GM21528 (cell line): ENCODE measurements around the gene ARPIN.

ENCODE experiments used
- ATAC-seq: cut with Tn5 transposase; IDR thresholded peaks from one replicate; pipeline ENCODE4 v1.9.1; 2021; ENCODE audit warnings: mild to moderate bottlenecking, moderate library complexity; ENCODE audit not compliant: unreplicated experiment, low FRiP score

ARPIN gene

DNA sequence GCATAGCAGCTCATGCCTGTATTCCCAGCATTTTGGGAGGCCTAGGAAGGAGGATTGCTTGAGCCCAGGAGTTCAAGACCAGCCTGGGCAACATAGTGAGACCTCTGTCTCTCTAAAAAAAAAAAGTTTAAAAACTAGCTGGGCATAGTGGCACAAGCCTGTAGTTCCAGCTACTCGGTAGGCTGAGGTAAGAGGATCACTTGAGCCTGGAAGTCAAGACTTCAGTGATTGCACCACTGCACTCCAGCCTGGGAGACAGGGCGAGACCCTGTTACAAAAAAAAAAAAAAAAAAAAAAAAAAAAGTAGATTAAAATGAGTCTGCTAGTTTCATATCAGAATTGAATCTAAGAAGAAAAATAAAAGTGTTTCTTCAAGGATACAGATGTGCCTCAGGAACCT lies 65.7 kb downstream of the ARPIN start:
- ATAC-seq = no peak

DNA sequence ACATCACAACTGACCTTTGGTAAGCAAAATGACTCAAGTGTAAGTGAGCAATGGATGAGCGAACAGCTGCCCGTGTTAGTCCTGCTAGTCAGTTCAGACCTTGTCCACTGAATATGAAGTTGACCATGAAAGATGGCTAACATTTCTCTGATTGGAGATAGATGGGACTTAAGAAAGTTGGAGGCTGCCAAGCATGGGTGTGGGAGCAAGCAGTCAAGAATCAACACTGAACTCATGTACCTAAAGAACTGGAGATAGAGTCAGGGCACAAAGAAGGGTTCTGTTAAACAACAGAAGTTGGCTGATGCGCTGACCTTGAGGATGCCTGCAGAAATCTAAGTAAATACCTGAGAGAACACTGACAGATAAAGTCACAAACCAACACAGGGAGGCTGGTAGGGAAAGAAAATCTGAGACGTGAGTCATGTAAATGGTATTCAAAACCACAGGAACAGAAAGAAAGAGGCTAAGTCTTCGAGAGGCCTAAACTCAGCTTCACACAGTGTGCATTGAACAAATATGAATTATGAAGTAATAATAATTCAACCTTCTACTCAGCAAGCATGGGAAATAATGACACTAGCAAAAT lies 67.4 kb downstream of the ARPIN start:
- ATAC-seq = no peak
